NCI-H345 treated with DMSO at 0.1 percent for 48 hours (cell line): ENCODE measurements around the gene SPATA13.
"Not testable (repeated sequence)": the region's sequence is repeated elsewhere in the genome, so short reads cannot be mapped to it uniquely, and the experiment has no call there.

ENCODE experiments used
- DNase-seq: peaks from one replicate; lab custom pipeline; 2025; ENCODE audit not compliant: unreplicated experiment; lab: John Stamatoyannopoulos, UW

Gene SPATA13

DNA sequence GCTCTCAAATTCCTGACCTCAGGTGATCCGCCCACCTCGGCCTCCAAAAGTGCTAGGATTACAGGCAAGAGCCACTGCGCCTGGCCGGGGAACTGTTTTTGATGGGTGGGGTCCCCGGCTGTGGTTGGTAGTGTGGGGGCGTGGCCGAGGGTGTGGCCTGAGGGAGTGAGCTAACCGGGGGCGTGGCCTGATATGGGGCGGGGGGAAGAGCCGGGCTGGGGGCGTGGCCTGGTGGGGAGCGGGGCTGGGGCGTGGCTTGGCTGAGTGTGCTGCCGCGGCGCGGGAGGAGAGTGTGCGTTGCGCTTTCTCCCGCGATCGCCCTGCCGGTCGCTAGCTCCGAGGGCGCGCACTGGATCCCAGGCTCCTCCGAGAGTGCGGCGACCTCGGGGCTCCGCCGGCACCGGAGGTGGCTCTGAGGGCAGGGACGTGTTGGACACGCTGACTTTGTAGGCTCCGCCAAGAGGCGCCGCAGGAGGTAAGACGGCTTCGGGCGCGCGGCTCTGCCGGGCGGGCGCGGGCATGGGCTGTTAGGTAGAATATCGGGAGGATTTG lies at the start of gene SPATA13:
TSS of gene SPATA13 (plus strand) at position 263 of the 552 bp plus-strand sequence. CDS start 62,210 bp downstream, outside the sequence.
- DNase-seq, result peak; percentile 58

DNA sequence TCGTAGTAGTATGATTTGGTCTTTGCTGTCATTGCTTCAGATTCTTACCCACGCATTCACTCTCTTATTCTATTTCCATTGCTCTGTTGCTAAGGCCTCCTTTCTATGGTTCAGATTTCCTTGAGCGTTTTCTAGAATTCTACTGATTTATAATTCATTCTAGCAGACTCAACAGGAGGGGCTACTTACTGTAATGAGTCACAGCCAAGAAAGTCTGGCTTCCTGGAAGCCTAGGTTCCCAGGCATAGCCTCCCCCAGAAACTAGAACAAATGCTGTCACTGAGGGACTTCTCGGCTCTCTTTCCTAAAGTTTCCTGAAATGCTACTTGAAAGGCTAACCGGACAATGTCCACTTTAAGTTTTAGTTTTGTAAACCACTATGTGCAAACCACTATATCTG lies 47.7 kb upstream of the SPATA13 start:
- DNase-seq, result no peak

DNA sequence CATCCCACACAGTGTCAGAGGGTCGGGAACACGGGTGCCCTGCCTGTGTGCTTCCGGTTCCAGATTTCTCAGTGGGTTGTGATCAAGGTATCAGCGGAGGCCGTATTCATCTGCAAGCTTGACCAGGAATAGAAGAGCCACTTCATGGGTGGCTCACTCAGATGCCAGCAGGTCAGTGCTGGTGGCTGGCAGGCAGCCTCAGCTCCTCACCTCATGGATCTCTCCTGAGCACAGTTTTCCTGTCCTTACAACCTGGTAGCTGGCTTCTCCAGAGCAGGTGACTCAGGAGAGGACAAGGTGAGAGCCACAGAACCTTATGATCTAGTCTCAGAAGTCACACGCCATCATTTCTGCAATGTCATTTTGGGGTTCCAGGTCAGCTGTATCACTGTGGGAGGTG lies 44.8 kb upstream of the SPATA13 start:
- DNase-seq, result no peak

DNA sequence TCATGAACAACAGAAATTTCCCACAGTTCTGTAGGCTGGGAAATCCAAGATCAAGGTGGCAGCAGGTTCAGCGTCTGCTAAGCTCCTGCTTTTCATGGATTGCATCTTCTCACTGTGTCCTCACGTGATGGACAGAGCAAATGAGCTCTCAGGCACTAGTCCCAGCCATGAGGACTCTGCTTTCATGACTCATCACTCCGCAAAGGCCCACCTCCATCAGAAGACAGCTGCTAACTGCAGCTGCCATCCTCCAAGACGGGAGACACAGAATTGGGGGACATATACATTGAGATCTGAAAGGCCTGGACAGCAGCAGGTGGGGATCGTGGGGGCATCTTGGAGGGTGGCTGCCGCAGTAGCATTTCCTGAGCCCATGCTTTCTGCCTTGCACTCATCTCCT lies 44.4 kb upstream of the SPATA13 start:
- no peak for DNase-seq

DNA sequence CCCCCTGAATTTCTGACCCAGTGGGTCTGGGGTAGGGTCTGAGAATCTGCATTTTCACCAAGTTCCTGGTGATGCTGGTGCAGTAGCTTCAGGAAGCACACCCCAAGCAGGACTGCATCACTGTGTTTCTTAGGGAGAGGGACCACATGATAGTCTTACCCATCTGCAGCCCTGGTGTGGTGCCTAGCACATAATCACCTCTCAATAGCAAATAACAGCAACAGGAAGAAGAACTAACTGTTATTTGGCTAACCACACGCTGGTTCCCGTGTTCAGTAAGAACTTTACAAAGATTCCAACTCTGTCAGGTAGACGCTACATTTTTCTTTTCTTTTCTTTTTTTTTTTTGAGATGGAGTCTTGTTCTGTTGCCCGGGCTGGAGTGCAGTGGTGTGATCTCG lies 41.9 kb upstream of the SPATA13 start:
- DNase-seq, result no peak

DNA sequence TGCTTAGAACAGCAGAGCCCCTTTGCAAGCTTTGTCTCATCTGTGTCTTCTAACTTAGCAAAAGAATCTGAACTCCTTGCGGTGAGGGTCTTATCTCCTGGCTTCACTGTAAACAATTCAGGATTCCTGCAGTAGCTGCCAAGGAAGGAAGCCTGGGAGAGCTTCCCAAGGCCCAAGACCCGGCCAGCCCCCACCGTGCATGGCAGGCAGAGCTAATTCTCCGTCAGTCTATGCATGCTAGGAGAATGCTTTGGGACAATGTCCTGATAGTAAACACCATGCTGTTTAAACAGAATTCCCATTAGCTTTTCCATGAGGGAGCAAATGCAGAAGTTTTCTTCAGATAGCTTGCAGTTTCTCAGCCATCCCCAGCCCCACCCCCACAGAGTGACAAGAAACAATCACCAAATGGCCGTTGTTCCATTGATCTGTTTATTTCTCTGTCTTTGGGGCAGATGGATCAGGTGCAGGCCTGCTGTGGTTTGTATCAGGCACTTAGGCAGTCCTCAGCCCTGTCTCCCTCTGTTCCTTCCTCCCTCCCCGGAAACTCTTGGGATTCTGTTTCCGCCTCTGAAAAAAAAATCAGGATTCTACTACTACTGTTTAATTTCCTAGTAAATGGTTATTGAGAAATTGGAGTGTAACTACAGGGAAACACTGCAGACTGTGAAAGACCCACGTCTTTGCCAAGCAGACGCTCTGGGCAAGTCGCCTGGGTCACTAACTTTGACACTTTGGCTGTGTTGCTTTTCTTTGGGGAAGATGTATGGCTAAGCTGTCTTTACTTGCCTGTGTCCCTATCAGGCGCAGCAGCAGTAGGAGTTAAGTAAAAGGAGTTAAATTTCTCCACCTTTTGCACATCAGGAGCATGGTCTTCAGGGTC lies 40.7 kb upstream of the SPATA13 start:
- no peak for DNase-seq

DNA sequence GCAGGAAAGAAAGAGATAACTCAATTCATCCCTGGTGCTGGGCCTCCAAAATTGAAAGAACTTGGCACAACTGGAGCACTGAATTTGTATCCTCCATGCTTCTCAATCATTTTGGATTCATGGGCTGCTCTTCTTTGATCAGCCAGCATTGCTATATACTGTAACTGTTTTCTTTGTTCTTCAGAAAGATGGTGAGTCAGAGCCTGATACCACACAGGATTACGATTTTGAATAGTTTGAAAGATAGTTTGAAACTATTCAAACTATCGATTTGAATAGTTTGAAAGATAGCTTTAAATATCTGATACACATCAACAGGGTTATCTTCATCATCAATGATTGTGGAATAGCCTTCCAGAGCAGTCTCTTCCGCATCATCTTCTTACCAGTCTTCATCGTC lies 38.5 kb upstream of the SPATA13 start:
- DNase-seq, result not testable (repeated sequence)

DNA sequence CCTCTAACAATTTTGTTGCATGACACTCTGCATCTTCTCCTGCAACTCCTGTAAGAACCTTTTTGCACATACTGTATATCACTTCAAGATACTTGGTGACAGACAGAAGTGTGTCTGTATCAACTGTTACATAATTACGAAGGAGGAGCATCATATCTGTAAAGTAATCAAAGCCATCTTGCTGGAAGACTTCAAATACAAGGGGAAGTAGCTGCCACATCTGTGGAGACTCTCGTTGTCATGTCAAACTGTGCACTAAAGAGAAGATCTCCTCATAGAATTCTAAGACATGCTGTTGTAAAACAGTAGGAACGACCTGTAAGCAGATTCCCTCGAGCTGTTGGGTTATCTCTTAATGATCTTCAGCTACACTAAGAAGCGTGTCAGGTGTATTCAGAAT lies 38.0 kb upstream of the SPATA13 start:
- no peak for DNase-seq

DNA sequence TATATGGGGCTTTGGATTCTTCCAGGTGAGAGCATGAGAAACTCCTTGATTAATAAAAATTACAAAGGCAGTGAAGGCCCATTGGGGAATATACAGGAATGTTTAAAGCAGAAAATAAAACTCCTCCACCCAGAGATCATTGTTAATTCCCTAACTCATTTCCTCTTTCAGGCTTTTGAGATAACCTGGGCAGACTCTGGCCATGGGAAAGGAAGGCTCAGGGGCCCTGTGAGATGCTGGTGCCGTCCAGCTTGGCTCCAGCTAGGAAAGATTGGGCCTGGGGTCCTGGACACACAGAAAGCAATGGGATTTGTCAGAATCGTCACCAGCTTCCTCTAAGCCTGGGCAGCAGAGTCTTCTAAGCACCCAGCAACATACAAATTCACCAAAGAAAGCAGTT lies 36.8 kb upstream of the SPATA13 start:
- no peak for DNase-seq

DNA sequence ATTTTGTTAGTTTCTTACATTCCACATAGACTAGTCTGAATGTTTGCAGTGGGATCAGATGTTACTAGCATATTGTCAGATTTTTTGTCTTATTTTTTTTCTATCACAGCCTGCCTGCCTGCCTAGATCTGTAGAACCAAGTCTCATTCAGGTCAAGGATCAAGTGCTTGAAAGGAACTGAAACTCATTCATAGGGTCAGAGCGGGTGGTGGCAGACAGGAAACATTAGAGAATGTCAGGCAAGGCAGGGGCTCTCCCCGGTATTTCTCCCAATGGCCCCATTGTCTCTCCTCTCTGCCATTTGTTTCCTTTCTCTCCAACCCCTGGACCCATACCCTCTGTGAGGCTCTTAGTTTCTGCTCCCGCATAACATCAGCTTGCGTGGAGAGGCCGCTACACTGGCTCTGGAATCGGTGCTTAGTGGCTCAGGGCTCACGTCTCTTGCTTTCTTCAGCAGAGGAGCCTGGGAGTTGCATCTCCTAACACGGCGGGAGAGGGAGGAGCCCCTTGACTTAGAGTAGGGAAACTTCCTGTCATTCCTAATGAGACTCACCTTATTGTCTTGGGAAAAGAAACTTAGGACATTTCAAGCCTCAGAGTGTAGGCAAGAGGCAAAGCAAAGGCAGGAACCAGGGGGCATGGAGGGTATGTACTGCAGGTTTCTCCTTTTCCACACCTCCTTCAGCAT lies 35.6 kb upstream of the SPATA13 start:
- DNase-seq, result no peak

DNA sequence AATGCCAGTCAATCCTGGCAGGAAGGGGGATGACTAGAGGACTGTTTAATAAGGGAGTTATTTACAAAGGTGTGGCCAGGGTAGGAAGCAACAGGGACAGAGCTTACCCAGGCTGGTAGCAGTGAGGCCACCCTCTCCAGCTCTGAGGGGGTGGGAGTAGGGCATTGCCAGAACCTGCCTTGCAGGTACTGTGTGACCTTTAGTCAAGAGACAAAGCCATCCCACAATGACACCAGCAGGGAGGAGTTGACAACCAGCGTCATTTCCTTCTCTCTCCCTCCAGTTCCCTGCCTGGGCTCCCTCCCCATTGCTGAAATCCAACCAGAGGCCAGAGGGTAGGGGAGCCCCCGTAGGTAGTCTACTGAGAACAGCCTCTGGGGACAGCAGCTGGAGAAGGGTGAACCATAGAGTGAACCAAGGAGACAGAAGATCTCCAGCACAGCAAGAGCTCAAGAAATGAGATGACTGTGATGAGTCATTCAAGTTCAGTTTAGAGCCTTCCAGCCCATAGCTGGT lies 33.3 kb upstream of the SPATA13 start:
- DNase-seq, result no peak

DNA sequence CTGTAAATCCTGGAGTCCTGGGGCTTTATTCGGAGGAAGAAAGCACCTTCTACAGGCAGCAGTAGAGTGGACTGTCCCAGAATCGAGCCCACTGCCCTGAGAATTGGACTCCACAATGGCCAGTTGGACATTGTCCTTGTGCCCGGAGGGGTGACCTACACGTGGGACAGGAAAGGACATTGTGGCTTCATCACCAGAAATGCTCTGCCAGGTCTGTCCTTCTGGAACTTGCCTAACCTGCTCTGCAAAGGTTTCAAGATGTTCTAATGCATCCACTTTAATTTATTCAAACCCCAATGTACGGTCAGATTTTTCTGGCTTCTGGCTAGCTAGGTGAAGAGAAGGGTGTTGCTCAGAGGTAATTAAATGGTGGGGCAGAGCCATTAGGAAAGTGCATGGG lies 32.4 kb upstream of the SPATA13 start:
- DNase-seq, result no peak

DNA sequence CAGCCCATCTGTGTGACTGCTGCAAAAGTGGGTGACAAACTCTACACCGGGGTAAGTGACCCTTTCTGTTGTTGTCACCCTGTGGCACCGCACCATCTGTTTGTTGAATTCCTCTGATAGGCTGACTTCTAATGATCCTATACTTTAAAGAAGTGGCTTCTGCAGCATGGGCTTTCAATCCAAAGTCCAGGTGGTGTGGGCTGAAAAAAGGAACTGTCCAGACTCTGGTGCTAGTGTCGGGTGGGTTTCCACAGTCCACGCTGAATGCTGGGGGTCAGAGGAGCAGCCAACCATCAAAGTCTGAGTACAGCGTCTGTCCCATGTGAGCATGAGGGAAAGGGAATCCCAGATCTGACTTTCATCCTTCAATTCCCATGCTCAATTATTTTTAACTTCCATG lies 31.6 kb upstream of the SPATA13 start:
- DNase-seq, result no peak

DNA sequence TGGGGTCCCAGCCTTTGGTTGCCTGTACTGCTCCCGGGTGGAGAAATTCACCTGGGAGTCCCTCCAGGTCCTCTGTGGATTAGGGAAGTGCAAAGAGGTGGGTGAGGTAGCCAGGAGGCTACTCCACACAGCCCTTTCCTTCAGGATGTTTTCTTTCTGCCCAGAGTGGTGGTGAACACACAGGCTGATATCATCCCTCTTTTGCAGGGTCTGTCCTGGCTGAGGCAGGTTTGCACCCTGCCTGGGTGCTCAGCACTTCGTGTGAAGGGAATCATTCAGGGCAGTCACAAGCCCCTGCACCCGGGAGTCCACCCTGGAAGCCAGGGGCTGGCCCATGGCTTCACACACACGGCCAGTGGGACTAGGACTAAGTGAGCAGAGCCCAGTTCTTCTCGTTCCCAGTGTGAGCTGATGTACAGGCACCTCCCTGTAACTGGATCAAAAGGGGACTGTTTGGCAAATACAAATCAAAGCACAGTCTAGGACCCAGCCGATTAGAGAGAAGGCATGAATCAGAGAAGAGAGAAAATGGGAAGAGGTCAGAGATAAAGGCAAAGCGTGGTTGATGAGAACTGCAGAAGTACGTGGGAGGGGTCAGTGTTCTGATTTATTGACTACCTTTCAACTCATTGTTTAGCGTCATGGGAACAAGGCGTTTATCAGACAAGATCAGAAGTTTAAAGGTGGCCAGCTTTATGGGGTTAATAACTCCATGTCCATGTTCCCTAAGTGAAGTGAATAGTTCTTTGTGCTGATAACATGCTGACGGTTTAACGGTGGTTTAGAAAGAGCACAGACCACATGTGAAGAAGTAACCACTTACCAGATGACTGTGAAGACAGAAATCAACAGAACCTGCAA lies 30.4 kb upstream of the SPATA13 start:
- no peak for DNase-seq

DNA sequence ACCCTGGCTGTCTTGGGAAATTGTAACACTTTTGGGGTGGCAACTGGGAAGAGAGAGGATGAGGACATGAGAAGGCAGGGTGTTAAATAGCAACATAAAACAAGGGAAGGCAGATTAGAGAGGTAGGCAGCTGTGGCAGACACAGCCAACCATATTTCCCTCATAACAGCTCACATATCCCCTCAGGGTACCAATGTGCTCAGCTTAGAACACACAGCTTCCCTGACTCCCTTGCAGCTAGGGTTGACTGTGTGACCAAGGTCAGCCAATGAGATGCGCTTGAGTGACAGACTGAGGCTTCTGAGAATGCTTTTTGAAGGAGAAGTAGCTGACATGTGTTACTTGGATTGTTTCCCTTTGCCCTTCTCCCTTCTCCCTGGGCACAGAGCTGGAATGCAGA lies 28.8 kb upstream of the SPATA13 start:
- DNase-seq, result no peak

DNA sequence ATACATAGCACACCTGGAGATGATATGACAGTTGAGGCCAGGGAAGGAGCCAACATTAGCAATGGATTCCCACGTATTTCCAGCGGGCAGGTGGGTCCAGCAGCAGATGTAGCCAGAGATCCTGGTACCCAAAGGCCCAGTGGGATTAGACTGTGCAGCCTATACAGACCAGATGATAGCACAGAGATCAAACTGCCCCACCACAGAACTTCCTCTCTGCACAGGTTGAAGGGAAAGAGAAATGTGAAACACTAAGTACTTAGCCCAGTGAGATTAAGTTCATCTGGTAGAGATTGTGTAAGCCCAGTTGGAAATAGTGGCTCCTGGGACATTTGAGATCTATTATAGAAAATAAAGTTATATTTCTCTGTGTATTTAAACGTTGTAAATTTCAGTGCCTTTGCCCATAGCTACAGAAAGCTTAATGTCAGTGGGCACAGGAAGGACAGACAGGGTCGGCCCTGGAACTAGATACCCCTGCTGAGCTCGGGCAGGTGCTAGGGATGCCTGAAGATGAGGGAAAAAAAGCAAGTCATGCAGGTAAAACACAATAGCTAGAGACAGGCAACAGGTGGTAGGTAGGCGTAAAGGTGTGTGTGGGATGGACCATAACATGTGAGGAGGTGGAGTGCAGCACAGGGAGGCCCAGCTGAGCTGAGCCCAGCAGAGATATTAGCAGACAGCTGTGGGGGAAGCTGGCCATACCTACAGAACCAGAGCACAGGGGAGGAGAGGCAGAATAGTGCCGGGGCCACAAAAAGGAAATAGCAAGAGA lies 27.3 kb upstream of the SPATA13 start:
- DNase-seq, result peak; percentile 46

DNA sequence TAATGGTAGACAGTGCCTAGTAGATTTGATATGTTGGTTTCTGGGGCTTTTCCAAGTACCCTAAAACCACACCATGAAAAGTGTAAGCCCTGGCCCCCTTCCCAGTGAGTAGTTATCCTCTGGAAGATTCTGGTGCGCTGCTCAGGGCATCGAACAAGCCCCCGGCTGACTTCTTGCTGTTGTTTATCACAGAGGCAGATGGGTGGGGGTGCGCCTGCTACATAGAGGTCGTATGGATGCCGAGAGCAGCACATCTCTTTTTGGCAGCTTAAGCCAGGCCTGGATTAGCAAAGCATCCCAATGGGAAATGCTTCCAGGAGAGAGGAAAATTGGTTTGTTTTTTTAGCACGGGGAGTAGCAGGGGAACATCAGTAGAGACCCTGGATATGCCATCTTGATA lies 26.3 kb upstream of the SPATA13 start:
- no peak for DNase-seq

DNA sequence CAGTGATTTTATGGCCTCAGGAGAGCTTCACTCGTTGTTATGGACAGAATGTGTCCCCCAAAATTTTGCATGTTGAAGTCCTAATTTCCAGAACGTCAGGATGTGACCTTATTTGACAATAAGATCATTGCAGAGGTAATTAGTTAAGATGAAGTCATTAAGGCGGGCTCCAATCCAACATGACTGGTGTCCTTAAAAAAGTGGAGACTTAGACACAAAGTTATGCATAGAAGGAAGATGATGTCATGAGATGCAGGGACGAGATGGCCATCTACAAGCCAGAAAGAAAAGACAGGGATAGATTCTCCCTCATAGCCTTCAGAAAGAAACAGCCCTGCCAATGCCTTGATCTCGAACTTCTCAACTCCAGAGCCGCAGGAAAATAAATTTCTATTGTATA lies 25.8 kb upstream of the SPATA13 start:
- DNase-seq, result no peak

DNA sequence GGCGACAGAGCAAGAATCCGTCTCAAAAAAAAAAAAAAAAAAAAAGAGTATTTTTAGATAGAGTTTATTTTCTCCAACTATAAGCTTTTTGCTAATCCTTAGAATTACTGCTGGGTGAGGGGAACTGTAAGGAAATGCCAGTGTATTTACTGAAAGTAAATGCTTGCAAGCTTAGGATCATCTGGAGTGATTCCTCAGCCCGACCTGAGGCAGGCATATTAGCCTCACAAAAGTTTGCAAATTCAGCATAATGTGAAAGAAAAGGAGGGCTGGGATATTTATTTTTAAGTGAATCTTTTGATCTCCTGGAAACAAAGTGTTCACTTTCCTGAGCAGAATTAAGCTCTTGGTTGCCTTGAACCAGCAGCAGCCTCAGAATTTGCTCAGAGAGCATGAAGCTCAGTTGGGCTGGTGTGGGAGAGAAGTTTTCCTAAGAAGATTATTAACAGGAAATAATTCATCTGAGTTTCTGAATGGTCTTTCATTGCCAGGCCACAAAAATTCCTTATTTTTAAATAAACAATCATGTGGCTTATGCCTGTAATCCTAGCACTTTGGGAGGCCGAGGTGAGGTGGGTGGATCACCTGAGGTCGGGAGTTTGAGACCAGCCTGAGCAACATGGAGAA lies 24.7 kb upstream of the SPATA13 start:
- DNase-seq, result no peak

DNA sequence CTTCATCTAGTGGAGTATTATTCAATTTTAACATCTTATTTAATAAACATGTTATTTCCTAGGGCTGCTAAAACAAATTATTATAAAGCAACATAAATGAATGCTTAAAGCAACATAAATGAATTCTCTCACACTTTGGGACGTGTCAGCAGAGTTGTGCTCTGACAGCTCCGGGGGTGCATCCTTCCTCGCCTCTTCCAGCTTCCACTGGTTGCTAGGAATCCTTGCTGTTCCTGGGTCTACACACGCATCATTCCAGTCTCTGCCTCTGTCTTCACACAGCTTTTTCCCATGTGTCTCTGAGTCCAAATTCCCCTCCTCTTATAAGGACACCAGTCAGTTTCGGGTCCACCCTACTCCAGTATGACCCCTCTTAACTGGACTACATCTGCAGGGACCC lies 21.6 kb upstream of the SPATA13 start:
- DNase-seq, result no peak
